SHP77 treated with DMSO at 0.1 percent for 48 hours (cell line): ENCODE measurements around the gene TAGLN3.

ENCODE experiments used
- DNase-seq: peaks from one replicate; lab custom pipeline; 2025; lab: John Stamatoyannopoulos, UW

TAGLN3 gene

GRCh38 chr3:111998636-111999483 lies at the start of gene TAGLN3:
Gene TAGLN3, plus strand, starts transcription at chr3:111998922. Its CDS starts 501 bp downstream, at chr3:111999423.
- DNase-seq = peak; percentile 75

- DNase-seq = no peak
Observed at GRCh38 chr3:111949712-111950111, 49.0 kb upstream of the TAGLN3 start.

- DNase-seq = no peak
Observed at GRCh38 chr3:111951032-111951431, 47.7 kb upstream of the TAGLN3 start.

- no peak for DNase-seq
Observed at GRCh38 chr3:111952086-111952485, 46.6 kb upstream of the TAGLN3 start.

GRCh38 chr3:111952866-111953450 lies 45.8 kb upstream of the TAGLN3 start:
- DNase-seq = no peak

GRCh38 chr3:111954228-111954990 lies 44.3 kb upstream of the TAGLN3 start:
- no peak for DNase-seq

- DNase-seq = no peak
Observed at GRCh38 chr3:111955876-111956275, 42.8 kb upstream of the TAGLN3 start.

- no peak for DNase-seq
Observed at GRCh38 chr3:111956449-111956848, 42.3 kb upstream of the TAGLN3 start.

GRCh38 chr3:111956995-111957734 lies 41.6 kb upstream of the TAGLN3 start:
- peak; percentile 44 for DNase-seq

GRCh38 chr3:111961461-111962164 lies 37.1 kb upstream of the TAGLN3 start:
- DNase-seq = no peak

GRCh38 chr3:111963424-111963823 lies 35.3 kb upstream of the TAGLN3 start:
- no peak for DNase-seq

GRCh38 chr3:111965484-111965883 lies 33.2 kb upstream of the TAGLN3 start:
- DNase-seq = no peak

- DNase-seq = no peak
Observed at GRCh38 chr3:111967068-111967467, 31.7 kb upstream of the TAGLN3 start.

GRCh38 chr3:111967651-111968274 lies 31.0 kb upstream of the TAGLN3 start:
- peak; percentile 69 for DNase-seq

GRCh38 chr3:111968319-111969054 lies 30.2 kb upstream of the TAGLN3 start:
- DNase-seq = no peak

GRCh38 chr3:111970376-111970775 lies 28.3 kb upstream of the TAGLN3 start:
- no peak for DNase-seq

GRCh38 chr3:111971533-111972130 lies 27.1 kb upstream of the TAGLN3 start:
- DNase-seq = peak; percentile 68

- DNase-seq = no peak
Observed at GRCh38 chr3:111972891-111973290, 25.8 kb upstream of the TAGLN3 start.

- DNase-seq = no peak
Observed at GRCh38 chr3:111975131-111975530, 23.6 kb upstream of the TAGLN3 start.

- DNase-seq = peak; percentile 46
Observed at GRCh38 chr3:111976254-111976653, 22.5 kb upstream of the TAGLN3 start.
